ENCODE measurements around the gene IGDCC3. TPM values are rescaled to one million over a fixed set of nuclear protein-coding genes. Genes with fewer than 3 reads are reported as not detected.

Gene IGDCC3
- total RNA-seq, 4 donors from 2014 or later = 0.82 to 5.5 TPM; not detected in 2

GRCh38 chr15:65327651-65328393 lies 50.0 kb downstream of the IGDCC3 start:
- DNase-seq = no peak
- H3K4me3 ChIP-seq = no peak overlapping the region
- intact Hi-C loops (cut with DNase I; ENCODE audit: low total_unique reads) = no loop called here
- no peaks in the 10 kb centered on the region for H3K36me3 ChIP-seq
- H3K4me1 ChIP-seq = no peaks in the 10 kb centered on the region
- H3K9me3 ChIP-seq = no peaks in the 10 kb centered on the region
- no peak for TF ChIP-seq POLR2A (IDR thresholded peaks at IDR 0.05)
- TF ChIP-seq, protein P1, sequence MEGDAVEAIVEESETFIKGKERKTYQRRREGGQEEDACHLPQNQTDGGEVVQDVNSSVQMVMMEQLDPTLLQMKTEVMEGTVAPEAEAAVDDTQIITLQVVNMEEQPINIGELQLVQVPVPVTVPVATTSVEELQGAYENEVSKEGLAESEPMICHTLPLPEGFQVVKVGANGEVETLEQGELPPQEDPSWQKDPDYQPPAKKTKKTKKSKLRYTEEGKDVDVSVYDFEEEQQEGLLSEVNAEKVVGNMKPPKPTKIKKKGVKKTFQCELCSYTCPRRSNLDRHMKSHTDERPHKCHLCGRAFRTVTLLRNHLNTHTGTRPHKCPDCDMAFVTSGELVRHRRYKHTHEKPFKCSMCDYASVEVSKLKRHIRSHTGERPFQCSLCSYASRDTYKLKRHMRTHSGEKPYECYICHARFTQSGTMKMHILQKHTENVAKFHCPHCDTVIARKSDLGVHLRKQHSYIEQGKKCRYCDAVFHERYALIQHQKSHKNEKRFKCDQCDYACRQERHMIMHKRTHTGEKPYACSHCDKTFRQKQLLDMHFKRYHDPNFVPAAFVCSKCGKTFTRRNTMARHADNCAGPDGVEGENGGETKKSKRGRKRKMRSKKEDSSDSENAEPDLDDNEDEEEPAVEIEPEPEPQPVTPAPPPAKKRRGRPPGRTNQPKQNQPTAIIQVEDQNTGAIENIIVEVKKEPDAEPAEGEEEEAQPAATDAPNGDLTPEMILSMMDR (IDR thresholded peaks at IDR 0.05) = no peak
- H3K27me3 ChIP-seq = no peaks in the 10 kb centered on the region
- H3K27ac ChIP-seq = no peak overlapping the region

- H3K36me3 ChIP-seq = no peaks in the 10 kb centered on the region
- H3K4me1 ChIP-seq = no peaks in the 10 kb centered on the region
- H3K4me3 ChIP-seq = no peak overlapping the region
- intact Hi-C loops (cut with DNase I; ENCODE audit: low total_unique reads) = no loop called here
- no peaks in the 10 kb centered on the region for H3K9me3 ChIP-seq
- H3K27ac ChIP-seq = no peak overlapping the region
- DNase-seq = no peak
- H3K27me3 ChIP-seq = no peaks in the 10 kb centered on the region
- TF ChIP-seq, protein P1 (IDR thresholded peaks at IDR 0.05) = no peak
- TF ChIP-seq POLR2A (IDR thresholded peaks at IDR 0.05) = no peak
Measured at GRCh38 chr15:65326818-65327217, 51.0 kb downstream of the IGDCC3 start.

- Histone ChIP-seq H3K27me3 (no peaks in the 10 kb centered on the region), H3K4me1 (no peaks in the 10 kb centered on the region), H3K36me3 (no peaks in the 10 kb centered on the region), H3K4me3 (no peak overlapping the region), H3K27ac (no peak overlapping the region), H3K9me3 (no peaks in the 10 kb centered on the region)
- peak; percentile 26 to 34 for DNase-seq
- TF ChIP-seq POLR2A (IDR thresholded peaks at IDR 0.05) = no peak
- TF ChIP-seq, protein P1 (IDR thresholded peaks at IDR 0.05) = no peak
- intact Hi-C loops (cut with DNase I; ENCODE audit: low total_unique reads) = no loop called here
Measured at GRCh38 chr15:65326117-65326526, 51.7 kb downstream of the IGDCC3 start.

DNA sequence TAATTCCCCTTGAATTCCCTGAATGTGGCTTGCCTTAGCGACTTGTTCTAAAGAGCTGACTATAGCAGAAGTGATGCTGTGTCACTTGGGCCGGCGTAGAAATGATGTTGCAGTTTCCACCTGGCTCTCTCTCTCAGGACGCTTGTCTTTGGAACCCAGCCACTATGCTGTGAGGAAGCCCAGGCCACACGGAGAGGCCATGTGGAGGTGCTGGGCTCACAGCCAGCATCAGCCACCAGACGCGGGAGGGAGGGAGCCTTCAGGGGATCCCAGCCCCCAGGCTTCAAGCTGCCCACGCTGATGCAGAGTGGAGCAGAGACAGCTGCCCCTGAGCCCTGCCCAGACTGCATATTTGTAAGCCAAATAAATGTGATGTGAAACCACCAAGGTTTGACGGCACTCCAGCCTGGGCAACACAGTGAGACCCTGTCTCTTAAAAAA lies 54.7 kb downstream of the IGDCC3 start:
- no peaks in the 10 kb centered on the region for H3K4me1 ChIP-seq
- peak in 1 of 2 donors; percentile 41 for DNase-seq
- intact Hi-C loops (cut with DNase I; ENCODE audit: low total_unique reads) = no loop called here
- H3K27ac ChIP-seq = no peak overlapping the region
- H3K9me3 ChIP-seq = no peaks in the 10 kb centered on the region
- H3K4me3 ChIP-seq = no peak overlapping the region
- H3K27me3 ChIP-seq = no peaks in the 10 kb centered on the region
- no peak for TF ChIP-seq POLR2A (IDR thresholded peaks at IDR 0.05)
- TF ChIP-seq, protein P1 (IDR thresholded peaks at IDR 0.05) = no peak
- no peaks in the 10 kb centered on the region for H3K36me3 ChIP-seq

GRCh38 chr15:65318870-65319356 lies 58.9 kb downstream of the IGDCC3 start:
- Histone ChIP-seq H3K36me3 (no peaks in the 10 kb centered on the region), H3K27me3 (no peaks in the 10 kb centered on the region), H3K4me1 (no peaks in the 10 kb centered on the region), H3K9me3 (no peaks in the 10 kb centered on the region), H3K27ac (no peak overlapping the region), H3K4me3 (no peak overlapping the region)
- peak; percentile 77 to 85 for DNase-seq
- TF ChIP-seq, protein P1 (IDR thresholded peaks at IDR 0.05) = peak; percentile 87 to 98 (median 96)
- no peak for TF ChIP-seq POLR2A (IDR thresholded peaks at IDR 0.05)
- intact Hi-C loops (cut with DNase I; ENCODE audit: low total_unique reads) = loop anchor here (5.0 kb wide), 1 partner anchor 68 kb away; no protein-coding TSS in a partner anchor

All from uterus (tissue), 4 donors.